NCI-H128 (cell line): ENCODE measurements around the gene GOLGA5.
A peak's percentile ranks its signal among the peaks of the same experiment; 100 is the strongest.
"Not testable (repeated sequence)": the region's sequence is repeated elsewhere in the genome, so short reads cannot be mapped to it uniquely, and the experiment has no call there.

Experiments used
- DNase-seq: peaks from one replicate; lab custom pipeline; 2025; ENCODE audit not compliant: unreplicated experiment; lab: John Stamatoyannopoulos, UW

The GOLGA5 gene

DNA sequence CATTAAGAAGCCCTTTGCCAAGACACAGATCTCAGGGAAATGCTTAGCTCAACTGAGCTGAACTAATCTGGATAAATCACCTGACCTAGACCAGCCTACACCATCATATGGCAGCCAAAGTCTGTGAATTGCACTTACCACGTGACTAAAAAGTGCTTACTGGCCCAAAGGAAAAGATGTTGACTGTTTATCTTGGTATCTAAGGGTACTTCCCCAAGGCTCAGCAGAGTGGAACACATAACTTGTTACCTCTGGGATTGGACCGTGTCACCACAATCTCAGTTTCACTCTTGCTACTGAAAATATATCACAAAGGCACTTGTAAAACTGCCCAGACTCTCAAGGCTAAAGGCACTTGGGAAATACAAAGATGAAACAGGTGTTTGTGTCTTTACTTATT lies 18.8 kb upstream of the GOLGA5 start:
- not testable (repeated sequence) for DNase-seq

DNA sequence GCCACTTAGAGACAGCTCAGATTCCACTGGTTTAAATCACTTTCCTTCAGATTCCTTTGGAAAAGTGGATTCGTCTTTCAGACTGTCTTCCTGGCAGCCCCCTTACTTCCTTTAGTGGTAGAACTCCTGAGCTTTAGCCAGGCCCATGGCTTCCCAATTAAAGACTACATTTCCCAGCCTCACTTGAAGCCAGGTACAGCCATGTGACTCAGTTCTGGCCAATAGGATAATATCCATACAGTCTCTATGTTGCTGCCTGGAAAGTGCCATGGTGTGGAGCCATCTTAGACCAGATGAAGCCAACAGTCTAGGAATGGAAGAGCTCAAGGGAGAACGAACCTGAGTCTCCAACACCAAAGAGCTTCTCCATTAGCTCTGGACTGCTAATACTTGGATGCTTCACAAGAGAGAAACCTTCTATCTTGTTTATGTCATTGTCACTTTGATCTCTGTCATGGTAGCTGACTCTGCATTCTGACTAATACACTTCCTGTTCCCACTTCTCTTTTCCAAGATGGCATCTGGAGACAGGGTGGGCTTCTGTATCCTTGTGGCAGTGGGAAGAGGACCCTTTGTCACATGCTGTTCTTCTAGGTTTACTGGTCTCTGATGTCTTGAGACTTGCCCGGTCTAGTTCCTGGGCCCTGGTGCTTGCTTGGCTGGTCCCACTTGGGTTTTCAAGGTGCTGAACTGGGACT lies 15.1 kb upstream of the GOLGA5 start:
- DNase-seq, result not testable (repeated sequence)

- no peak for DNase-seq
Observed at GRCh38 chr14:92780444-92781232, 13.5 kb upstream of the GOLGA5 start.

DNA sequence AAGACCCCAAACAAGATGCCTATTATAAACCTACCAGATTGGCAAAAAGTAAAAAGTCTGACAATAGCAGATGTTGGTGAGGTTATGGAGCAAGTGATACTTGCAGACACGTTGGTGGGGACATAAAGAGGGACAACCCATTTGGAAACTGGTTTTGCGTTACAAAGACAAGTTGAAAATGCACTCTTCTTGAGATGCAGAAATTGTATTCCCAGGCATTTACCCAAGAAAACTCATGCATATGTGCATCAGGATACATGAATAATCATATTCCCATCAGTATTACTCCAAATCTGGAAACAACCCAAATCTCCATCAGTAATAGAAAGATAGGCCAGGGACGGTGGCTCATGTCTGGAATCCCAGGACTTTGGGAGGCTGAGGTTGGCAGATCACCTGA lies 12.8 kb upstream of the GOLGA5 start:
- DNase-seq, result no peak

DNA sequence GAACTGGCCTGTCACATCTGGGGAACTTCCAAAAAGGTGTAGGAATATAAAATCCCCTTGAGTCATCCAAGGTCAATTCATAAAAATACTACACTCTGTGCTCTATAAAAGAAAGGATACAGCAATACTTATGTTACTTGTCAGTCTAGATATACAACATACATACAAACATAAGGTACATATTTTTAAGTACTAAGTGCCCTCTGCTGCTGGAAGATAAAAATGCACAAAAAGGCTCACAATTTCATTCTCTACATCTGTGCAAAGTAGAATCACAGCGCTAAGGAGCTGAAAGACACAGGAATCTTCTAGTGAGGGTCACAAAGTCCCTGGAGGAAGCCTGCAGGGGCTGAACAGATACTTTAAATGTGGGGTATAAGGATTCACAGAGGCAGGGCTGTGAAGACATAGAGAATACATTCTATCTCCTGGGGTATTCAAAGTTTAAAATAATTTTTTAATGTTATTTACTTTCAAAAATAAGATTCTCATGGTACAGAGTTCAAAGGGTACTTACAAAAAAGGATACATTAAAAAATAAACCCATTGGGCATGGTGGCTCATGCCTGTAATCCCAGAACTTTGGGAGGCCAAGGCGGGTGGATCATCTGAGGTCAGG lies 10.2 kb upstream of the GOLGA5 start:
- DNase-seq, result peak; percentile 71

GRCh38 chr14:92785667-92786426 lies 8.3 kb upstream of the GOLGA5 start:
- no peak for DNase-seq

DNA sequence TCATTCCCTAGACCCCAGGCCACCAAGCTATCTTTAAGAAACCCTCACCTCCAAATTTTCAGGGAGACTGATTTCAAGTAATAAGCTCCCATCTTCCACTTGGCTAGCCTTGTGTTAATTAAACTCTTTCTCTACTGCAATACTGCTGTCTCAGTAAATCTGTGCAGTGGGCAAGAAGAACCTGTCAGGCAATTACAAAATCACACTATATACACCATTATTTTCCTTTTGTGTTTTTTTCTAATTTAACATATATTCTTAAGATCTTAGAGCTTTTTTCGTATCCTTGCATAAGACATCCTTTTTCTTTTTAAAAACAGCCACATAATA lies 7.7 kb upstream of the GOLGA5 start:
- no peak for DNase-seq

DNA sequence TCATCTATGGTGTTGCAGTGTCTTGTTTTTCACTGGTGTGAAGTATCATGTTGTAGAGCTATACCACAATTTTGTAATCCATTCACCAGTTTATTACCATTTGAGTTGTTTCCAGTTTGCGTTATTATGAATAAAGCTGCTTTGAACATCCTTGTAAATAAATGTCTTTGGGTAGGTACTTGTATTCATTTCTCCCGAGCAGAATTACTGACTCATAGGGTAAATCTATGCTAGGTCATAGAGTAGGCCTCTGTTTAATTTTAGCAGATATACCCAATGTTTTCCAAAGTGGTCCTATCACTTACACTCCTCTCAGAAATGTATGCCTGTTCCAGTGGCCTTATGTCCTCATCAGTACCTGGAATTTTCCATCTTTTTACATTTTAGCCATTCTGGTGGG lies 6.6 kb upstream of the GOLGA5 start:
- no peak for DNase-seq

- DNase-seq, result no peak
Observed at GRCh38 chr14:92789457-92790089, 4.5 kb upstream of the GOLGA5 start.

- no peak for DNase-seq
Observed at GRCh38 chr14:92792885-92793284, 1.2 kb upstream of the GOLGA5 start.

DNA sequence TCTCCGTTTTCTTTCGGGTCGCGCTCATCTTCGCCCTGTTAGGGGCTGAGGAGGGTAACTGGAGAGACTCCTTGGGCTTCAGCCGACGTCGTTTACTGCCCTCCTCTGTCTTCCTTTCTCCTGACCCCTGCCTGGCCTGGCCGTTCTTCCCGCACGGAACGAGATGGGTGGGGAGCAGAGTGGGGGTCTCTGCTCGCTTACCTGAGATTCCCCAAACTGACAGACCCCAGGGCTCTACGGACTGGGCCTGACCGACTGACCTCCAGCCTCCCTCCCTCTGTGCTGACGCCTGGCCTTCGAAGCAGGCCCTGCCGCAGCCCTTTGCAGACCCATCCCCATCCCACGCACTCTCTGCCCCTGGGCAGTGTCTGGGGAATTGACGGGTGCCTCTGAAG lies 439 bp downstream of the GOLGA5 start:
- no peak for DNase-seq

GRCh38 chr14:92794961-92795360 lies 856 bp downstream of the GOLGA5 start:
- DNase-seq, result no peak

- DNase-seq, result no peak
Observed at GRCh38 chr14:92797935-92798653, 4.0 kb downstream of the GOLGA5 start.

GRCh38 chr14:92798811-92799210 lies 4.7 kb downstream of the GOLGA5 start:
- no peak for DNase-seq

DNA sequence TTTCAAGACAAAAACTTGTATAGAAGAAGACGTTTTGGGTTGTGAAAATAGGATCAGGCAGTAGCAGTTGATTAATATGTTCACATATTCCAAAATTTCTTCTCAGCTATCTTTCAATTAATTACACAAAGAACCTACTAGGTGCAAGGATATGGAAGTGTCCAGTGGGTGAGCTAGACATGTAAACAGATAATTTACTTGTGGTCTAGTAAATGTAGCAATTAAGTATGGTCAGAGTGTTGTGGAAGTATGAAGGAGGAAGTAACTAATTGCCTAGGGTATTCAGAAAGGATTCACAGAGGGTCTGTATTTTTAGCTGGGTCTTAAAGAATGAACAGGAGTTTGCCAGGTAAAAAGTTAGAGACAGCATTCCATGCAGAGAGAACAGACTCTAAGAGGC lies 5.9 kb downstream of the GOLGA5 start:
- no peak for DNase-seq

- DNase-seq, result no peak
Observed at GRCh38 chr14:92800525-92800924, 6.4 kb downstream of the GOLGA5 start.

- DNase-seq, result no peak
Observed at GRCh38 chr14:92801917-92802316, 7.8 kb downstream of the GOLGA5 start.

- no peak for DNase-seq
Observed at GRCh38 chr14:92802678-92803077, 8.6 kb downstream of the GOLGA5 start.

DNA sequence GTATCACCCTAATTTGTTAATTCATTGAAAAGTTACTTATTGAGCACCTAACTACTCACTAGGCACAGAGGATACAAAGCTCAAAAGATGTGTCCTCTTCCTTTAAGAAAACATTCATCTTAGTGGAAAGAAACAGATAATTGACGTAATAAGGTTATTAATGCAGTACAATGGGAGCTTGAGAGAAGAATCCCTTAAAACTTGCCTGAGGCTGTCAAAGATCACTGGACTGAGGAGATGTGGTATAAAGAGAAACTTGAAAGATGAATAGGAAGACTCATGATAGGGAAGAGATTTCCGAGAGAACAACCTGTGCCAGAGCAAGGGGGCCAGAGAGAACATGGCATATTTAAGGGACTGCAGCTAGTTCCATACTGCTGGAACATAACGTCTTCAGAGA lies 19.1 kb downstream of the GOLGA5 start:
- DNase-seq, result no peak

- DNase-seq, result no peak
Observed at GRCh38 chr14:92819011-92819597, 25.0 kb downstream of the GOLGA5 start.
